GM23248 (cell line): ENCODE data around the gene NAGPA.

Experiments used
- EZH2 ChIP-seq: fragments of 200-600 bp; sonication (generic); IDR thresholded peaks from 2 replicates; pipeline ENCODE4 v1.6.1; 2018; ENCODE audit warnings: antibody characterized with exemption, mild to moderate bottlenecking; ENCODE audit not compliant: insufficient read depth, poor library complexity, severe bottlenecking
- EZH2phosphoT487 ChIP-seq: fragments of 200-600 bp; sonication (generic); IDR thresholded peaks from 2 replicates; pipeline ENCODE4 v1.6.1; 2018; ENCODE audit warnings: antibody characterized with exemption, moderate library complexity, mild to moderate bottlenecking, low read depth; ENCODE audit not compliant: insufficient read depth

- no peak for TF ChIP-seq EZH2
- no peak for TF ChIP-seq EZH2phosphoT487
These were observed 8.5 kb downstream of the NAGPA start for GRCh38 chr16:5025171-5025632.
